Measurements from ENCODE around the gene IFI27L2. TPM values are rescaled to one million over a fixed set of nuclear protein-coding genes. Genes with fewer than 3 reads are reported as not detected.

Gene IFI27L2
- total RNA-seq, 1 experiment from 2014 or later, result 28.6 TPM

- peaks cover 36% of the 10 kb centered on the region for H3K79me2 ChIP-seq (ENCODE audit: insufficient read depth, low read length)
- H4K5ac ChIP-seq (ENCODE audit: insufficient read length, low read depth, low read length), result no peak overlapping the region
- no peaks in the 10 kb centered on the region for H3K27me3 ChIP-seq (ENCODE audit: insufficient read depth, low read length)
- H2BK120ac ChIP-seq (ENCODE audit: low read depth, low read length, poor library complexity, severe bottlenecking), result no peak overlapping the region
- peak overlapping the region; percentile 86 to 97 (median 96); a peak in 4 of 7 replicates for H3K27ac Mint-ChIP-seq
- no peak overlapping the region for H3K56ac ChIP-seq (ENCODE audit: insufficient read length, low read depth, low read length)
- H4K91ac ChIP-seq (ENCODE audit: insufficient read length, low read depth, low read length), result no peak overlapping the region
- peak overlapping the region; percentile 99 to 100 for H3K4me3 Mint-ChIP-seq
- peaks cover 37 to 38% (median 37%) of the 10 kb centered on the region in 3 experiments for H3K36me3 Mint-ChIP-seq (ENCODE audit: insufficient read depth in 1 of 3, low read depth in 3 of 3)
- no peak overlapping the region for H3K27ac ChIP-seq (ENCODE audit: insufficient read length, low read depth, low read length)
- TF ChIP-seq, protein P1, sequence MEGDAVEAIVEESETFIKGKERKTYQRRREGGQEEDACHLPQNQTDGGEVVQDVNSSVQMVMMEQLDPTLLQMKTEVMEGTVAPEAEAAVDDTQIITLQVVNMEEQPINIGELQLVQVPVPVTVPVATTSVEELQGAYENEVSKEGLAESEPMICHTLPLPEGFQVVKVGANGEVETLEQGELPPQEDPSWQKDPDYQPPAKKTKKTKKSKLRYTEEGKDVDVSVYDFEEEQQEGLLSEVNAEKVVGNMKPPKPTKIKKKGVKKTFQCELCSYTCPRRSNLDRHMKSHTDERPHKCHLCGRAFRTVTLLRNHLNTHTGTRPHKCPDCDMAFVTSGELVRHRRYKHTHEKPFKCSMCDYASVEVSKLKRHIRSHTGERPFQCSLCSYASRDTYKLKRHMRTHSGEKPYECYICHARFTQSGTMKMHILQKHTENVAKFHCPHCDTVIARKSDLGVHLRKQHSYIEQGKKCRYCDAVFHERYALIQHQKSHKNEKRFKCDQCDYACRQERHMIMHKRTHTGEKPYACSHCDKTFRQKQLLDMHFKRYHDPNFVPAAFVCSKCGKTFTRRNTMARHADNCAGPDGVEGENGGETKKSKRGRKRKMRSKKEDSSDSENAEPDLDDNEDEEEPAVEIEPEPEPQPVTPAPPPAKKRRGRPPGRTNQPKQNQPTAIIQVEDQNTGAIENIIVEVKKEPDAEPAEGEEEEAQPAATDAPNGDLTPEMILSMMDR (conservative IDR thresholded peaks at IDR 0.05), result no peak
- peaks cover 7% of the 10 kb centered on the region in 2 experiments; a peak in 4 of 5 replicates for H3K9me3 Mint-ChIP-seq
- H3K9ac ChIP-seq (ENCODE audit: extremely low read depth, insufficient read length, low read length), result peak overlapping the region; percentile 57
- no CpG with 5 or more reads among the region's 15 CpGs for WGBS (ENCODE audit: extremely low coverage, insufficient read length, low lambda C conversion rate)
- H3K23ac ChIP-seq (ENCODE audit: insufficient read length, low read depth, low read length), result no peak overlapping the region
- no peak overlapping the region for H2AFZ ChIP-seq (ENCODE audit: low read length)
- no peak overlapping the region for H3K14ac ChIP-seq (ENCODE audit: insufficient read depth, low read length)
- no peak overlapping the region for H3K4ac ChIP-seq (ENCODE audit: low read depth, low read length)
- H4K20me1 ChIP-seq (ENCODE audit: control insufficient read depth, insufficient read depth, insufficient read length), result peaks cover 4% of the 10 kb centered on the region
- no peaks in the 10 kb centered on the region for H3K9me3 ChIP-seq (ENCODE audit: control insufficient read depth, low read depth, low read length)
- peak overlapping the region; percentile 84 for H3K4me2 ChIP-seq (ENCODE audit: insufficient read depth, insufficient read length, low read length)
- H3K79me1 ChIP-seq (ENCODE audit: insufficient read depth, low read depth, low read length, poor library complexity, severe bottlenecking), result peaks cover 4% of the 10 kb centered on the region
- H3K4me1 Mint-ChIP-seq, result peaks cover 30 to 33% of the 10 kb centered on the region in 2 experiments
- H2BK12ac ChIP-seq (ENCODE audit: insufficient read length, low read depth, low read length), result no peak overlapping the region
- H3K18ac ChIP-seq (ENCODE audit: insufficient read length, low read depth, low read length), result no peak overlapping the region
- no peaks in the 10 kb centered on the region for H3K27me3 Mint-ChIP-seq (ENCODE audit: low read depth)
- H2BK15ac ChIP-seq (ENCODE audit: low read depth, low read length), result no peak overlapping the region
- no peak overlapping the region for H2BK5ac ChIP-seq (ENCODE audit: insufficient read length, low read length)
- DNase-seq, result no peak
- peaks cover 2% of the 10 kb centered on the region for H3K4me1 ChIP-seq (ENCODE audit: insufficient read depth, low read length)
- no peak overlapping the region for H2BK20ac ChIP-seq (ENCODE audit: low read depth, low read length, poor library complexity, severe bottlenecking)
- H4K8ac ChIP-seq (replicated peaks; ENCODE audit: insufficient read length, low read depth, low read length), result no peak overlapping the region
- H2AK5ac ChIP-seq (ENCODE audit: insufficient read length, low read length), result no peak overlapping the region
- H3T11ph ChIP-seq (ENCODE audit: low read length), result no peak overlapping the region
- peaks cover 8% of the 10 kb centered on the region for H3K23me2 ChIP-seq (ENCODE audit: insufficient read length, low read depth, low read length, poor library complexity, severe bottlenecking)
Measured at GRCh38 chr14:94079891-94080620, 49.3 kb downstream of the IFI27L2 start.
